Type B pancreatic cell (in vitro differentiated cells): ENCODE data around the gene ZNG1B. TPM values are rescaled to one million over a fixed set of nuclear protein-coding genes. Genes with fewer than 3 reads are reported as not detected.
A peak's percentile ranks its signal among the peaks of the same experiment; 100 is the strongest.
"Not testable (repeated sequence)": the region's sequence is repeated elsewhere in the genome, so short reads cannot be mapped to it uniquely, and the experiment has no call there.

ENCODE experiments used
- DNase-seq: peaks from one replicate; pipeline ENCODE4 v3.0.0; 2021; ENCODE audit warnings: mixed read lengths; ENCODE audit not compliant: unreplicated experiment; ENCODE audit errors: extremely low spot score
- H3K27ac Mint-ChIP-seq: 2 replicates; pipeline ENCODE4 v1.8.0; 2021; ENCODE audit warnings: mild to moderate bottlenecking, mixed read lengths
- H3K27me3 Mint-ChIP-seq: 2 replicates; pipeline ENCODE4 v1.8.0; 2021; ENCODE audit warnings: mixed read lengths
- H3K36me3 Mint-ChIP-seq: 2 replicates; pipeline ENCODE4 v1.8.0; 2021; ENCODE audit warnings: mixed read lengths
- H3K4me1 Mint-ChIP-seq: one replicate; pipeline ENCODE4 v1.8.0; 2021; ENCODE audit warnings: mixed read lengths; ENCODE audit not compliant: unreplicated experiment
- H3K4me3 Mint-ChIP-seq: 2 replicates; pipeline ENCODE4 v1.8.0; 2021; ENCODE audit warnings: mild to moderate bottlenecking, mixed read lengths
- H3K9me3 Mint-ChIP-seq: 2 replicates; pipeline ENCODE4 v1.8.0; 2021; ENCODE audit warnings: mixed read lengths
- total RNA-seq: library from RNA; stranded (reverse); gene quantifications from 2 replicates; pipeline ENCODE4 v1.2.1, GENCODE V29; 2021; ENCODE audit warnings: low replicate concordance

The ZNG1B gene
- total RNA-seq, 1 donor from 2014 or later: 41.7 TPM

DNA sequence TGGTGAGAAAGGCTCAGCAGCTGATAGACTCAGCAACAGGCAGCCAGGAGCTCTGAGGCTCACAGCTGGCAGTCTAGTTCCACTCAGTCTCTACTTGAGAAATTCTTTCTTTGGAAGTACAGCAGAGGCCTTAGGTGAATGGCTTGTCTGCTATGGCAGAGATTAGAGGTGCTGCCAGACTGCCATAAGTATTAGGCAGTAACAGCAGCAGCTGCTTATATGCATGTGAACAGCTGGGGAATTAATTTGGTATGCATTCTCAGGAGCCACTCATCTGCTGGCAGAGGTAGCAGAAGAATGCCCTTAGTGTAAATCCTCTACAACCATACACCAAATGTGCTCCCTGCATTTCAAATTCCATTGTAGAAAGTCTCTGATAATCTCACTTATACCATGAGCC, 28.3 kb downstream of the ZNG1B start:
- H3K9me3 Mint-ChIP-seq, H3K4me1 Mint-ChIP-seq, DNase-seq, H3K4me3 Mint-ChIP-seq, H3K27me3 Mint-ChIP-seq, H3K36me3 Mint-ChIP-seq, H3K27ac Mint-ChIP-seq: not testable (repeated sequence)

DNA sequence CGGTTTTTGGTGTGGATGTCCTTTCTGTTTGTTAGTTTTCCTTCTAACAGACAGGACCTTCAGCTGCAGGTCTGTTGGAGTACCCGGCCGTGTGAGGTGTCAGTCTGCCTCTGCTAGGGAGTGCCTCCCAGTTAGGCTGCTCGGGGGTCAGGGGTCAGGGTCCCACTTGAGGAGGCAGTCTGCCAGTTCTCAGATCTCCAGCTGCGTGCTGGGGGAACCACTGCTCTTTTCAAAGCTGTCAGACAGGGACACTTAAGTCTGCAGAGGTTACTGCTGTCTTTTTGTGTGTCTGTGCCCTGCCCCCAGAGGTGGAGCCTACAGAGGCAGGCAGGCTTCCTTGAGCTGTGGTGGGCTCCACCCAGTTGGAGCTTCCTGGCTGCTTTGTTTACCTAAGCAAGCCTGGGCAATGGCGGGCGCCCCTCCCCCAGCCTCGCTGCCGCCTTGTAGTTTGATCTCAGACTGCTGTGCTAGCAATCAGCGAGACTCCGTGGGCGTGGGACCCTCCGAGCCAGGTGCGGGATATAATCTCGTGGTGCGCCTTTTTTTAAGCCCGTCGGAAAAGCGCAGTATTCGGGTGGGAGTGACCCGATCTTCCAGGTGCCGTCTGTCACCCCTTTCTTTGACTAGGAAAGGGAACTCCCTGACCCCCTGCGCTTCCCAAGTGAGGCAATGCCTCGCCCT, 39.3 kb downstream of the ZNG1B start:
- H3K4me3 Mint-ChIP-seq, H3K9me3 Mint-ChIP-seq, H3K36me3 Mint-ChIP-seq, H3K27me3 Mint-ChIP-seq, H3K27ac Mint-ChIP-seq, H3K4me1 Mint-ChIP-seq, DNase-seq: not testable (repeated sequence)

DNA sequence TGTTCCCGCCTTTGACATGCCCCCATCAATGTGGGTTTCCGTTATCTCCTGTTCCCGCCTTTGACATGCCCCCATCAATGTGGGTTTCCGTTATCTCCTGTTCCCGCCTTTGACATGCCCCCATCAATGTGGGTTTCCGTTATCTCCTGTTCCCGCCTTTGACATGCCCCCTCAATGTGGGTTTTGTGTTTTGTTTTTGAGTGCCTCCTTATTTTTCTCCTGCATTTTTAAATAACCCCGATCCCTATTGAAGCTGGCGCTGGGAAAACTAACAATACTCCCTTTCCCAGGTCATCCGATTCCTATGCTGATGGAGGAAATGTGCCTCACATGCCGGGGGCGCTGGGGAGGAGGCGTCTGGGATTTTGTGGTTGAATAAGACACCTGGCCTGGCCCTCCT, 59.0 kb downstream of the ZNG1B start:
- not testable (repeated sequence) for H3K4me1 Mint-ChIP-seq, DNase-seq, H3K27ac Mint-ChIP-seq, H3K4me3 Mint-ChIP-seq, H3K9me3 Mint-ChIP-seq, H3K36me3 Mint-ChIP-seq
- H3K27me3 Mint-ChIP-seq: peaks cover 16% of the 10 kb centered on the region

DNA sequence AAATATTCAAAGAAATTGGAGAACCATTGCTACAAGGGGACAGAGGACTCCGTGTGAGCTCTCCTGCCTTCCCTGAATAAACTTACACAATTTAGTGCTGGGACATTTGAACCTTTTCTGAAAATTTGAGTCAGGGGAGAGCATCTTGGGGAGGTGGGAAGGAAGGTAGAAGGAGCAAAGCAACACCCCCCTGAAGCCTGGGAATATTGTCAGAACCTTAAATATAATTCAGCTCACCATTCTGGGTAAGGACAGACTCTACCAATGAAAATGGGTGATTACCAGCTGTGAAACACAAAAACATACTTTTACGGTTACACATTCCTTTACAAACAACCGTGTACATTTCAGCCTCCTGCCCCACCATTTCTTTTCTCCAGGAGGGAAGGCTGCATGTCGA, 60.9 kb downstream of the ZNG1B start, which contains the start of gene FOXD4L1:
Gene FOXD4L1 (plus strand): TSS at position 301 of the 400 bp plus-strand sequence. CDS start 592 bp downstream, outside the sequence.
- DNase-seq, H3K9me3 Mint-ChIP-seq, H3K27ac Mint-ChIP-seq, H3K36me3 Mint-ChIP-seq, H3K4me1 Mint-ChIP-seq: not testable (repeated sequence)
- Mint-ChIP-seq H3K27me3 (peaks cover 29% of the 10 kb centered on the region), H3K4me3 (peak within 1 kb of the TSS; percentile 66)

DNA sequence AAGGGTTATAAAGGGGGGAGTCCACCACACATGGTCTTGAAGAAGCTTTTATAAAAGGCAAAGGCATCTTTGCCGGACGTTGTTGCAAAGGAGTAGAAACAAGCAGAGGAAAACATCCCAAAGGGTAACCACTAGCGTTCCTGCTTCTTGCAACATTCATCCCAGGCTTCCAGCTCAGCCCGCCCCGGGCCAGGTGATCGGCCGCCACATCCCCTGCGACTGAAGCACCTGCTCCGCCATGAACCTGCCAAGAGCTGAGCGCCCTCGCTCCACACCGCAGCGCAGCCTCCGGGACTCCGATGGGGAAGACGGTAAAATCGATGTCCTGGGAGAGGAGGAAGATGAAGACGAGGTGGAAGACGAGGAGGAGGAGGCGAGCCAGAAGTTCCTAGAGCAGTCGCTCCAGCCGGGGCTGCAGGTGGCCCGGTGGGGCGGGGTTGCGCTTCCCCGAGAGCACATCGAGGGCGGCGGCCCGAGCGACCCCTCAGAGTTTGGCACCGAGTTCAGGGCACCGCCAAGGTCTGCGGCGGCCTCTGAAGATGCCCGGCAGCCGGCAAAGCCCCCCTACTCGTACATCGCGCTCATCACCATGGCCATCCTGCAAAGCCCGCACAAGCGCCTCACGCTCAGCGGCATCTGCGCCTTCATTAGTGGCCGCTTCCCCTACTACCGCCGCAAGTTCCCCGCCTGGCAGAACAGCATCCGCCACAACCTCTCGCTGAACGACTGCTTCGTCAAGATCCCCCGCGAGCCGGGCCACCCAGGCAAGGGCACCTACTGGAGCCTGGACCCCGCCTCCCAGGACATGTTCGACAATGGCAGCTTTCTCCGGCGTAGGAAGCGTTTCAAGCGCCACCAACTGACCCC, 61.8 kb downstream of the ZNG1B start:
- Mint-ChIP-seq H3K4me3 (peak overlapping the region; percentile 58), H3K27me3 (peaks cover 32% of the 10 kb centered on the region)
- not testable (repeated sequence) for H3K27ac Mint-ChIP-seq, H3K4me1 Mint-ChIP-seq, H3K9me3 Mint-ChIP-seq, DNase-seq, H3K36me3 Mint-ChIP-seq

DNA sequence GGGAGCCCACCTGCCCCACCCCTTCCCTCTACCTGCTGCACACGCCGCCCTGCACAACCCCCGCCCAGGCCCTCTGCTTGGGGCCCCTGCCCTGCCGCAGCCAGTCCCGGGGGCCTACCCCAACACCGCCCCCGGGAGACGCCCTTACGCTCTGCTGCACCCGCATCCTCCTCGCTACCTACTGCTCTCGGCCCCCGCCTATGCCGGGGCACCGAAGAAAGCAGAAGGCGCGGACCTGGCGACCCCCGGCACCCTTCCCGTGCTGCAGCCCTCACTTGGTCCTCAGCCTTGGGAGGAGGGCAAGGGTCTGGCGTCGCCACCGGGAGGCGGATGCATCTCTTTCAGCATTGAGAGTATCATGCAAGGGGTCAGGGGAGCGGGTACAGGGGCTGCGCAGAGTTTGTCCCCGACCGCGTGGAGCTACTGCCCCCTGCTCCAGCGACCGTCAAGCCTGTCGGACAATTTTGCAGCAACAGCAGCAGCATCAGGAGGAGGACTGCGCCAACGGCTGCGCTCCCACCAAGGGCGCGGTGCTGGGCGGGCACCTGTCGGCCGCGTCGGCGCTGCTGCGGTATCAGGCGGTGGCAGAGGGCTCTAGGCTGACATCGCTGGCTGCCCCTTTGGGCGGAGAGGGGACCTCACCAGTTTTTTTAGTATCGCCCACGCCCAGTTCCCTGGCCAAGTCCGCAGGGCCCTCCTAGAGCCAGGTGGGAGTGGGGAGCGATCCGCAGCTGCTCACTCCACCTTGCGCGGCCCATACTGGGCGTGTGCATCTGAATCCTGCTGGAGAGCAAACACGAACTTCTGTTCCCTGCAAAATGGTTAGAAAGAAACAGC, 62.6 kb downstream of the ZNG1B start:
- H3K9me3 Mint-ChIP-seq, H3K27ac Mint-ChIP-seq, H3K36me3 Mint-ChIP-seq, H3K4me3 Mint-ChIP-seq, H3K4me1 Mint-ChIP-seq, DNase-seq: not testable (repeated sequence)
- peaks cover 35% of the 10 kb centered on the region for H3K27me3 Mint-ChIP-seq

DNA sequence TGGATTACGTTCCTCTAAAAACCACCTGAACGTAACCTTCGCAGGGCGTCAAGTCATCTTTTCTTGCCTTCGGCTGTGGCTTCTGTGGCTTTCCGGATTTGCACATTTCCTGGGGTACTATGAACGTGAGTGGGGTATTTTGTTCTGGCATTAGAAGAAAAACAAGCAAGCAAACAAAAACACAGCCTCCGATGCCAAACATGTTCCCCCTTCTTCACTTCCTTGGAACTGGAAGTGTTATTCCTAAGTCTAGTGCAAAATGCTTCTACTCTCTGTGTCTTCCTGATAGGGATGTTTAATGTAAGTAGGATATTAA, 63.2 kb downstream of the ZNG1B start:
- peaks cover 35% of the 10 kb centered on the region for H3K27me3 Mint-ChIP-seq
- H3K27ac Mint-ChIP-seq, H3K9me3 Mint-ChIP-seq, H3K4me1 Mint-ChIP-seq, H3K36me3 Mint-ChIP-seq, DNase-seq: not testable (repeated sequence)
- peak overlapping the region; percentile 44 for H3K4me3 Mint-ChIP-seq

DNA sequence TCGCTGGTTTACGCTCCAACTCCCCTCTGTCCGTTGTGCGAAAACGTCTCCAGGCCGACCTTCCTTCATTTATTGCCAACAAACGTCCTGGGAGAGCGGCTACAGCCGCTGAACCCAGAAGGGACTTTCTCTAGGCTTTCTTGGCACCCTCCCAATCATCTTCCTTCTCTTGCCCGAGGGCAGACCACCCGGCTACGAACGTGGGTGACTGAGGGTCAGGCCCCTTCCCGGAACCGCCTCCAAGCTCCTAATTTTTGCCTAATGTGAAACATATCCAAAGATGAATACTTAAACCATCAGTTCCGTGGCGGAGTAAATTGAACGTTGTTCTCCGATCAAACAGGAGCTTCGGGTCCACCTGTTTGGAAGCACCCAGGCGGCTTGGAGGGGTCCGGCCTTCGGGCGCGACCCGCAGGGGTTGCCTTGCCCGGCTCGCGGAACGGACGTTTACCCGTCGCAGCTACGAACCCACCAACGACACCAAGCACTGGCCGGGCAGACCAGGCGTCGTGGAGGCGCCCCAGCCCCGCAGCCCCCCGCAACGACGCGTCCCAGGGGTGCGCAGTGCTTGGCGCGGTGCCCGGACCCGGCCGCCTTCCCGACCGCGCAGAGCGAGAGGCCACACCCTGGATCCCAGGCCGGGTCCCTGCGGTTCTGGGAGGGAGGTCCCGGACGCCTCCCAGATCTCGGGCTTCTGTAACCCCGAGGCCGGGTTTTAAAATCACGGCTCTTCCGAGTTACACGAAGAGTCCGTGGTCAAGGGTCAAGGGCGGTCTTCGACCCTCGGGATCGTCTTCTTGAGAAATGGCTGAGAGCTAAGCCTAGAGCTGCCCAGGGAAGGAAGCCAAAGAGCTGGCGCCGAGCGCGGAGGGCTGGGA, 65.0 kb downstream of the ZNG1B start:
- not testable (repeated sequence) for DNase-seq, H3K36me3 Mint-ChIP-seq, H3K9me3 Mint-ChIP-seq, H3K4me1 Mint-ChIP-seq, H3K27ac Mint-ChIP-seq
- H3K27me3 Mint-ChIP-seq: peaks cover 39% of the 10 kb centered on the region
- H3K4me3 Mint-ChIP-seq: peak overlapping the region; percentile 78

DNA sequence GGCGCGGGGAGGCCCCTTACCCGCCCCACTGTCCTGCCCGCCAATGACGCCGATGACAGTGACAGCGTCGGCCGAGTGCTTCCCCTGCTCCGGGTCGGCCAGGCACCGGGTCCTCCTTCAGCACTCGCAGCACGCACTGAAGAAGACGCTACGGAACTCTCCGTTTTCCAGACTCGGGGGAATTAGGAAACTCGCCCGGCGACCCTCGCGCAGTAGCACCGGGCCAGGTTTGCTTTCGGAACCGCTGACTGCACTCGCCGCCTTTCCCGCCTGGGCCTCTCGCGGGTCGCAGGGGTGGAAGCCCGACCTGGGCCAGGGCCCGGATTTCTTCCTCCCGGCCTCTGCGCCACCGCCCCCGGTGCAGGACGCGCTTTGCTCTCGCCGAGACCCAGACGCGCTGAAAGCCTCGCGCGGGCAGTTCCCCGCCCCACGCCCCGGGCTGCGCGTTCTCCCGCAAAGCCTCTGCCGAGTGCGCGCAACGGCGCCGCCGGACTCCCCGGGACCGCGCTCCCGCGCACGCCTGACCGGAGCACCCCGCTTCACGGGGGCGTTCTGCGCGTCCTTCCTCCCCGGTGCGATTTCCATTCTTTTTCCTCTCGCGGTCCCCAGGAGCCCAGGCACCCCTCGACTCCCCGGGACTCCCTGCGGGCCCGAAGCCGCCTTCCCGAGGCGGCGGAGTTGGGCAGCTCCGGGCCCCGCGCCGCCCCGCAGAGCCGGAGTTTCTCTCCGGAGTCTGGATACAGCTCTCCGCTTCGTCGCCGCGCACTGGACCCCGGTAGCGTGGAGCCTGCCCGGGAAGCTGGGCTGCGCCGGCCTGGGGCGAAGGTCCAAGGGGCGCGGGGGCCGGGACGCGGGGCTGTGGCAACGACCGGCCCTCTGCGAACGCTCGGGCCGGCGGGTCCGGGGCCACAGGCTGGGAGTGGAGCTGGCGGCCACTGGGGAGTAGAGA, 65.9 kb downstream of the ZNG1B start:
- not testable (repeated sequence) for H3K9me3 Mint-ChIP-seq, DNase-seq, H3K27ac Mint-ChIP-seq, H3K4me1 Mint-ChIP-seq, H3K36me3 Mint-ChIP-seq
- peak overlapping the region; percentile 68 for H3K4me3 Mint-ChIP-seq
- H3K27me3 Mint-ChIP-seq: peaks cover 45% of the 10 kb centered on the region

DNA sequence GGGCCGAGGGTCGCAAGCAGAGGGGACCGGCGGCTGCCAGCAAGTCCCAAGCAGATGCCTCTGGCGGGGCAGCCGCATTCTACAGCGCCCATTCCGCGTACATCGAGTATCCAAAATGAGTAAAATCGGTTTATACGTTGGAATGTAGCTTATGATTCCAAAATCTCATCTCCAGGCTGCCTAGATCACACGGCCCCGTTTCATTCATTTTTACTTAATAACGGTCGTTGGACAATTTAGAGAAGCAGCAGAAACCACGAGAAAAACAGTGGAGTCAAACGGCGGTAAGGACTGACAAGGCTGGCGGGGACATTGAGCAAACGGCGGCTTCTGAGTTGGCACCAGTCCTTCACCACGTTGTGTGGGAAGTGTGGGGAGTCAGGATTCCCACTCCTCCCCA, 66.6 kb downstream of the ZNG1B start:
- H3K36me3 Mint-ChIP-seq, H3K27ac Mint-ChIP-seq, DNase-seq, H3K4me1 Mint-ChIP-seq, H3K9me3 Mint-ChIP-seq, H3K4me3 Mint-ChIP-seq: not testable (repeated sequence)
- peaks cover 45% of the 10 kb centered on the region for H3K27me3 Mint-ChIP-seq

DNA sequence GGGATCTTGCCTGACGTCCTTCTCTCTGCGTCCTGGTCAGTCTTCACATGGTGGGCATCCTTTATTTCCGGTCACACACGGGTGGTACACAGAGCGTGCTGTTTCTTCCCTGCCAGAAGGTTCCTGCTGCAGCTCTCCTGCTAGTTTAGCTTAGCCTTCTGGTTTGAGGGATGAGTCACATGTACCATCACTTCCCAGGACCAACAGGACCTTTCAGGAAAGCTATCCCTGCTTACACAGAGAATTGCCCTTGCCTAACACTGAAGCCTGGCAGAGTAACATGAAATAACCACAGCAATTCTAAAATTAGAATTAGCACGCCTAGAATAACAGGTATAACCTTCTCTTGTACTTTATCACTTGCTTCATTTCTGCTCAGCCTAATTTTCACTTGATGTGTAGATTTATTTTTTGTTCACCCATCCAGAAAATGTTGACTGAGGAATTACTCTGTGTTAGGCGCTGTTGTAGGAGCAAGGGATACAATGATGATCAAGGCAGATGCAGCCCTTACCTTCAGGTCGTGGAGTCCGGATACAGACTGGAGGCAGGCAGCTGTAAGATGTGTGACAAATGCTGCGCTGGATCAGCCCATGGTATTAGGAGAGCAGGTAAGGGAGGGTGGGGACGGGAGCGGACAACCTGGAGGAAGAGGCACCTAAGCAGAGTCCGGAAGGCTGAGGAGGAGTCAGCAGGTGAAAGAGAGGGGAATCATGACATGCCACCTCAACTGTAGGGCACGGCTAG, 70.1 kb downstream of the ZNG1B start:
- H3K27ac Mint-ChIP-seq, DNase-seq, H3K4me3 Mint-ChIP-seq, H3K9me3 Mint-ChIP-seq, H3K36me3 Mint-ChIP-seq, H3K4me1 Mint-ChIP-seq: not testable (repeated sequence)
- peaks cover 50% of the 10 kb centered on the region for H3K27me3 Mint-ChIP-seq

DNA sequence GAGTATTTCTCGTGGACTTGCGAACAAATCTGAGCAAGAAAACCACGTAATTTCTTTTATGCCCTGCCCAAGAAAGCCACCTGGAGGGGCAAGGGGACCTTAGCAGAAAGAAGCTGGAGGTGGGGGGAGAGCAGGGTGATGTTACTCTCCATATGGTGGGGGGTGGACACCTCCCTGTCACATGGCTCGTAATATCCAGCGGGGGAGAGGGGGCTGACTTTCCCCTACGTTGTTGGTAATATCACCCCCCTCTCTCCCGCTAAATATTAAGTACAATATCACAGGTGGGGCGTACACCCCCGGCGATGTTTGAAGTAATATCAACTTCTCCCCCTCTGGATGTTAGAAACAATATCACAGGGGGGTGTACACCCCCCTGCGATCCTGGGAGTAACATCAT, 70.7 kb downstream of the ZNG1B start:
- DNase-seq, H3K36me3 Mint-ChIP-seq, H3K4me1 Mint-ChIP-seq, H3K4me3 Mint-ChIP-seq, H3K9me3 Mint-ChIP-seq, H3K27ac Mint-ChIP-seq: not testable (repeated sequence)
- peaks cover 46% of the 10 kb centered on the region for H3K27me3 Mint-ChIP-seq
